ENCODE measurements around the gene FN1.

- TF ChIP-seq, protein P1, sequence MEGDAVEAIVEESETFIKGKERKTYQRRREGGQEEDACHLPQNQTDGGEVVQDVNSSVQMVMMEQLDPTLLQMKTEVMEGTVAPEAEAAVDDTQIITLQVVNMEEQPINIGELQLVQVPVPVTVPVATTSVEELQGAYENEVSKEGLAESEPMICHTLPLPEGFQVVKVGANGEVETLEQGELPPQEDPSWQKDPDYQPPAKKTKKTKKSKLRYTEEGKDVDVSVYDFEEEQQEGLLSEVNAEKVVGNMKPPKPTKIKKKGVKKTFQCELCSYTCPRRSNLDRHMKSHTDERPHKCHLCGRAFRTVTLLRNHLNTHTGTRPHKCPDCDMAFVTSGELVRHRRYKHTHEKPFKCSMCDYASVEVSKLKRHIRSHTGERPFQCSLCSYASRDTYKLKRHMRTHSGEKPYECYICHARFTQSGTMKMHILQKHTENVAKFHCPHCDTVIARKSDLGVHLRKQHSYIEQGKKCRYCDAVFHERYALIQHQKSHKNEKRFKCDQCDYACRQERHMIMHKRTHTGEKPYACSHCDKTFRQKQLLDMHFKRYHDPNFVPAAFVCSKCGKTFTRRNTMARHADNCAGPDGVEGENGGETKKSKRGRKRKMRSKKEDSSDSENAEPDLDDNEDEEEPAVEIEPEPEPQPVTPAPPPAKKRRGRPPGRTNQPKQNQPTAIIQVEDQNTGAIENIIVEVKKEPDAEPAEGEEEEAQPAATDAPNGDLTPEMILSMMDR (conservative IDR thresholded peaks at IDR 0.05; ENCODE audit: low read length): no peak
- TF ChIP-seq EZH2phosphoT487 (IDR thresholded peaks at IDR 0.05; ENCODE audit: borderline replicate concordance): no peak
Observed at GRCh38 chr2:215432759-215433594, 2.9 kb downstream of the FN1 start.
